ENCODE results near the gene OCRL. TPM values are rescaled to one million over a fixed set of nuclear protein-coding genes. Genes with fewer than 3 reads are reported as not detected.

OCRL gene
- total RNA-seq, 1 donor from 2014 or later = 34.3 TPM

- Mint-ChIP-seq H3K4me3 (ENCODE audit: unreplicated experiment) (no peak overlapping the region), H3K4me1 (ENCODE audit: low read depth, unreplicated experiment) (no peaks in the 10 kb centered on the region), H3K27ac (ENCODE audit: unreplicated experiment) (no peak overlapping the region), H3K9me3 (ENCODE audit: unreplicated experiment) (peaks cover 1% of the 10 kb centered on the region), H3K36me3 (ENCODE audit: unreplicated experiment) (no peaks in the 10 kb centered on the region), H3K27me3 (ENCODE audit: unreplicated experiment) (no peaks in the 10 kb centered on the region)
- no peak for DNase-seq
- no peak for TF ChIP-seq CTCF (IDR thresholded peaks at IDR 0.05; ENCODE audit: partially characterized antibody, unreplicated experiment)
Measured at GRCh38 chrX:129577877-129578276, 37.8 kb downstream of the OCRL start.

GRCh38 chrX:129581904-129582303 lies 41.8 kb downstream of the OCRL start:
- H3K9me3 Mint-ChIP-seq (ENCODE audit: unreplicated experiment) = no peaks in the 10 kb centered on the region
- DNase-seq = no peak
- no peaks in the 10 kb centered on the region for H3K36me3 Mint-ChIP-seq (ENCODE audit: unreplicated experiment)
- no peaks in the 10 kb centered on the region for H3K27me3 Mint-ChIP-seq (ENCODE audit: unreplicated experiment)
- H3K4me3 Mint-ChIP-seq (ENCODE audit: unreplicated experiment) = no peak overlapping the region
- TF ChIP-seq CTCF (IDR thresholded peaks at IDR 0.05; ENCODE audit: partially characterized antibody, unreplicated experiment) = no peak
- H3K4me1 Mint-ChIP-seq (ENCODE audit: low read depth, unreplicated experiment) = no peaks in the 10 kb centered on the region
- H3K27ac Mint-ChIP-seq (ENCODE audit: unreplicated experiment) = no peak overlapping the region

GRCh38 chrX:129585167-129585566 lies 45.1 kb downstream of the OCRL start:
- no peak overlapping the region for H3K4me3 Mint-ChIP-seq (ENCODE audit: unreplicated experiment)
- H3K4me1 Mint-ChIP-seq (ENCODE audit: low read depth, unreplicated experiment) = no peaks in the 10 kb centered on the region
- no peak for DNase-seq
- no peaks in the 10 kb centered on the region for H3K36me3 Mint-ChIP-seq (ENCODE audit: unreplicated experiment)
- no peaks in the 10 kb centered on the region for H3K27me3 Mint-ChIP-seq (ENCODE audit: unreplicated experiment)
- no peaks in the 10 kb centered on the region for H3K9me3 Mint-ChIP-seq (ENCODE audit: unreplicated experiment)
- TF ChIP-seq CTCF (IDR thresholded peaks at IDR 0.05; ENCODE audit: partially characterized antibody, unreplicated experiment) = no peak
- no peak overlapping the region for H3K27ac Mint-ChIP-seq (ENCODE audit: unreplicated experiment)

GRCh38 chrX:129585691-129586090 lies 45.6 kb downstream of the OCRL start:
- H3K27me3 Mint-ChIP-seq (ENCODE audit: unreplicated experiment) = no peaks in the 10 kb centered on the region
- H3K9me3 Mint-ChIP-seq (ENCODE audit: unreplicated experiment) = no peaks in the 10 kb centered on the region
- DNase-seq = no peak
- no peaks in the 10 kb centered on the region for H3K4me1 Mint-ChIP-seq (ENCODE audit: low read depth, unreplicated experiment)
- no peak overlapping the region for H3K4me3 Mint-ChIP-seq (ENCODE audit: unreplicated experiment)
- TF ChIP-seq CTCF (IDR thresholded peaks at IDR 0.05; ENCODE audit: partially characterized antibody, unreplicated experiment) = no peak
- H3K36me3 Mint-ChIP-seq (ENCODE audit: unreplicated experiment) = no peaks in the 10 kb centered on the region
- no peak overlapping the region for H3K27ac Mint-ChIP-seq (ENCODE audit: unreplicated experiment)

GRCh38 chrX:129586446-129586845 lies 46.4 kb downstream of the OCRL start:
- H3K27me3 Mint-ChIP-seq (ENCODE audit: unreplicated experiment) = no peaks in the 10 kb centered on the region
- H3K9me3 Mint-ChIP-seq (ENCODE audit: unreplicated experiment) = no peaks in the 10 kb centered on the region
- TF ChIP-seq CTCF (IDR thresholded peaks at IDR 0.05; ENCODE audit: partially characterized antibody, unreplicated experiment) = no peak
- H3K4me1 Mint-ChIP-seq (ENCODE audit: low read depth, unreplicated experiment) = no peaks in the 10 kb centered on the region
- H3K4me3 Mint-ChIP-seq (ENCODE audit: unreplicated experiment) = no peak overlapping the region
- no peak overlapping the region for H3K27ac Mint-ChIP-seq (ENCODE audit: unreplicated experiment)
- DNase-seq = no peak
- H3K36me3 Mint-ChIP-seq (ENCODE audit: unreplicated experiment) = no peaks in the 10 kb centered on the region

Data from glutamatergic neuron (in vitro differentiated cells).